ENCODE measurements around the gene LRRC8B.
"Not testable (repeated sequence)": the region's sequence is repeated elsewhere in the genome, so short reads cannot be mapped to it uniquely, and the experiment has no call there.

The LRRC8B gene

DNA sequence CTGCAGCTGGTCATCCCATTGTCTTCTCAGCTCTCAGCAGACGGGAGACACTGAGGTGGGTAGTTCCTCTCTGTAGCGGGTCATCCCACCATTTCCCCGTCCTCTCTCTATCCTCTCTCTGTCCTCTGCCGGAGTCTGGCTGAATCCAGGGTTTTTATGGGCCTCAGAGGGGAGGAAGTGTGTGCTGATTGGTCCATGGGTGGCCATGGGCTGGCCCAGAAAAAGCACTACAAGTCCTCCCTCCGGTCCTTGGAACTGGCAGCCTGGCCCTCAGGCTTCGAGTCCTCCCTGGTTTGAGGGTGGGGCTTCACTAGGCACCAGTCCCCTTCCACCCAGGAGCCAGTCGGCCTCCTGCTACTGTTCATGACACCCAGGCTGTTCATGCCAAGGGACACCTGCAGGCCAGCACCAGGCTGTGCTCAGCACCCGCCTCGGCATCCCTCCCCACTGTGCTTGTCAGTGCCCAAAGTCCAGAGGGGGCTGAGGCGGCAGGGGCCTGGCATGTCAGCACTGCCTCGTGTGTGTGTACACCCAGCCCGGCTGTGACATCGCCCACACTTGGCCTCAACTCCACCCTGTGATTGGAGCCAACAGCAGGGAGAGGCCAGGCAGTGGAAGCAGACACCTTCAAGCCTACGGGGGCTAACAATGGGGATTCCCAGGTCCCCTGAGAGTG lies 85.3 kb downstream of the LRRC8B start:
- no peak for DNase-seq

DNA sequence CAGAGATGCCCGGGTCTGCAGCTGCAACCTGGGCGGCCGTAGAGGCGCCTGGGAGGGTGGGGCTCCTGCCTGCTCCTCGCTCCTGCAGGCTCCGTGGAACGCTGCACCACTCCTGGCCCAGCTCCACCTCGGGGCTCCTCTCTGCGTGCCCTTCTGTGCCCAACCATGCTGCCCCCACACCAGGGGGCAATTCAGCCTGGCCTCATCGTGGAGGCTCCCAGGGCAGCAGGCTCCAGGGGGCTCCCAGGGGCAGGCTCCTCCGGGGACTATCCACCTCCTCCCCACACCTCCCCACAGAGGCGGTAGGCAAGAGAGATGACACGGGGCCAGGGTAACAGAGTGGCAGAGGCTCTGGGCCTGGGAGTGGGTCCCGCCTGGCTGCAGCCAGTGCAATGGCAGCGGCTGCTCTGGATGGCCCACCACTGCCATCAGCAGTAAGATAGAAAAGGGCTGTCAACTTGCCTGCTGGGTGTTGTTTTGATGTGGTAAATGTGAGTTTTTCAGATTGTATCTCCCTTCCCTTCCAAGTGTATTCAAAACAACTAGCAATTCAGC lies 85.9 kb downstream of the LRRC8B start:
- DNase-seq = no peak

- no peak for DNase-seq
Observed at GRCh38 chr1:89611721-89612120, 87.1 kb downstream of the LRRC8B start.

GRCh38 chr1:89613928-89614327 lies 89.3 kb downstream of the LRRC8B start:
- DNase-seq = no peak

DNA sequence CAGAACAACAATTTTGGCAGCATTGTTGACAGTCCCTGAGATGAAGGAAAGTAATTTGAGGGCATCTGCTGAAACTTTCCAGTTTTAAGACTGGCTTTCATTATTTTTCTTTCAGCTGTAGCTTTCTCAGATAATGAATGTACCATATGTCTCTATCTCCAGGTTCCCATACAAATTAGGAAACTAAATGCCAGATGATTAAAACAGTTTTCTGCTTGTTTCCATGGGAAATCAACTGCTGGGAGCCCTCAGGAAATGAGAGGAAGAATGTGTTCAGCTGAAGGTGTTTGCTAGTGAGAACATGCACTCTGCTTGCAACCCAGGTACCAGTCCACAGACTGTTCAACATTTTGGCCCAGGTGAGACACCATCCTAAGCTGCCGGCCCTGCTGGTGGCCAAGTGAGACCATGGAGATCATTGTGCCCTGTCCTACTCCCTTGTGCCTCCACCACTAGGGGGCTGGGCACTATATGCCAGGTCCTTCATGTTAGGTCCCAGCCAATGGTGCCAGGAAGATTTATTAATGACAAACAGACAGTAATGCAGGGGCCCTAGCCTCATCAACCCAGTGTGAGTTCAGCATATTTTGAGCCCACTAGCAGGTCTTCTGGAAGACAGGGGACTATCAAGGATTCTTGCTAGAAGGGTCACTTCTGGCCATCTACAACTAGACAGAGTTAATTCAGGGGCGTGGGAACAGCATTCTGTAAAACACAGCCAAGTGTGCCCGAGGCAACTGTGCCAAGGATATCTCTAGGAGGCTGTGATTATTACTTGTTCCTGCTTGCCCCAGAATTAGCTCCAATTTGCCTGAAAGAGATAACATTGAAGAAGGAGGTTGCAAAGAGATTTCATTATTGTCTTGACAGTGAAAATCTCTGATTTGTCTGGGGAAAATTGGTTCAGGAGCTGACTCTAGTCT lies 91.3 kb downstream of the LRRC8B start:
- DNase-seq = no peak

- no peak for DNase-seq
Observed at GRCh38 chr1:89616844-89617627, 92.4 kb downstream of the LRRC8B start.

DNA sequence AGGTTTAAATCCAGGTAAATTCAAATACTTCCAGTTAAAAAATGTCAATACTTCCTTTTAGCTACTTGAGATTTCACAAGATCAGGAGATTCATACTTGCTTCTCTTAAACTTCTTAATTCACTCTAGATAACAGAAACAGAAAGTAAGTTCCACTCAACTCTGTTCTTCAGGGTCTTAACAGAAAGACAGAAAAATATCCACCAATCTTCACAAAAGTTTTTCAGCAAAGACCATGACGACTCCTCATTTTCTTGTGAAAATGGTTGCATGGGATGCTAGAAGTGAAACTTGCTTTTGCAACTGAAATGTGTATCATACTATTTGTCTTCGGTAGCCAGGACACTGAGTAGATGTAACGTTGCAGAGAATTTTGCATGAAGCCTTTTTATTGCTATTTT lies 96.0 kb downstream of the LRRC8B start:
- DNase-seq = no peak

DNA sequence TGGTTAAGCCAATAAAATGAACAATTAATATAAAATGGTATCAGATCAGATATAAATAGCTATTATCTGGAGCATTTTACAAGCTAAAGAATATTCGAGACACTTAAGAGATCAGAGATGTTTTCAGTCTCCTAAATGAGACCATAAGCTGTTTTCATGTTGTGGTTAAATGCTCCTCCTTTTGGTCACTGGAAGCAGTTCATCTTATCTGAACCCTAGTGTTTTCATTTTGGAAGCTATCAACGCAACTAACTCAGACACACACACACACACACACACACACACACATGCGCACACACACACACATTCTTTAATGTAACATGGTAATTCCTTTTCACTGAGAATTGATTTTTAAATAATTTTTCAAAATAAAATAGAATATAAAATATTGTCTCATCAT lies 98.3 kb downstream of the LRRC8B start:
- DNase-seq = no peak

DNA sequence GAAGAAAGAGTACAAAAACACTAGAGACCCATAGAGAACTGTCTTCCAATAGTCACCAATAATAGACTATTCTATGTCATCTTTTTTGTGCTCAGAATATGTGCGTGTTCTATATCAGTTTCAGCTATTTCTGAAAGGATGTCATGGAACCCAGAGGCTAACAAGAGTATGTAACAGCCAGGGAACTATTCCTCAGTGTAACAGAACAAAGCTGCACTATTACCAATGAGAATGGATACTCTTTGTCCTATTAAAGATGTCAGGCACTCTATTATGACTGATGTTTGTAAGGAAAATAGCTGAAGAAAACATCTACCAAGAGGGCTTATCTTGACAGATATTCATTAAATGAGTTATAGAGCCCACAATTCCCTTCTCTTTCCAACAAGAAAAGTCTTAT lies 99.7 kb downstream of the LRRC8B start:
- DNase-seq = no peak

DNA sequence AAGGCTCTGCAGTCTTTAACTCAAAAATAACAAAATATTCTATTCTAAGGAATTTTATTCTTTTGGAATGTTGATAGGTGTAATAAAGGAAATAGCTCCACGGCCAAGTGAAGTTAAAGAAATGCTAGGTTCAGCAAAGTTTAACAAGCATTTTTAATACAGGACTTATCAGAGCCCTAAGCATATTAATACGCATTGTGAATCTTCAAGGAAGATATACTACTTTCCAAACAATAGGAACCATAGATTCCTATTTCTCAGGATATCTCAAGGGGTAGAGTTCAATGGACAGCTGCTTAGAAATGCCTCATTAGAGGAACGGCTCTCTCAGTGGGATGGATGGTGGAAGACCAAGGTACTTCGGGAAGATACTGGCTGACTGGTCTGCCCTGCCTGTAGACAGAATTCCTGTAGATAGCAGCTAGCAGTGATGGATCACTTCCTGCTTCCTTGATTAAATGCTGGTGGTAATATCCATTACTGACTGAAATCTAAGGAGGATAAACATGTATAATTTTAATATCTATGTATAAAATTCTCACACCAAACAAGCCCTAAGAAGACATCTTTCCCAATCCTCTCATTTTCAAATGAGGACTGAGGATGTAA lies 100.2 kb downstream of the LRRC8B start:
- no peak for DNase-seq

GRCh38 chr1:89627596-89627962 lies 103.0 kb downstream of the LRRC8B start:
- DNase-seq = no peak

GRCh38 chr1:89629146-89629545 lies 104.5 kb downstream of the LRRC8B start:
- DNase-seq = no peak

GRCh38 chr1:89629600-89629999 lies 105.0 kb downstream of the LRRC8B start:
- not testable (repeated sequence) for DNase-seq

- no peak for DNase-seq
Observed at GRCh38 chr1:89630048-89630447, 105.4 kb downstream of the LRRC8B start.

DNA sequence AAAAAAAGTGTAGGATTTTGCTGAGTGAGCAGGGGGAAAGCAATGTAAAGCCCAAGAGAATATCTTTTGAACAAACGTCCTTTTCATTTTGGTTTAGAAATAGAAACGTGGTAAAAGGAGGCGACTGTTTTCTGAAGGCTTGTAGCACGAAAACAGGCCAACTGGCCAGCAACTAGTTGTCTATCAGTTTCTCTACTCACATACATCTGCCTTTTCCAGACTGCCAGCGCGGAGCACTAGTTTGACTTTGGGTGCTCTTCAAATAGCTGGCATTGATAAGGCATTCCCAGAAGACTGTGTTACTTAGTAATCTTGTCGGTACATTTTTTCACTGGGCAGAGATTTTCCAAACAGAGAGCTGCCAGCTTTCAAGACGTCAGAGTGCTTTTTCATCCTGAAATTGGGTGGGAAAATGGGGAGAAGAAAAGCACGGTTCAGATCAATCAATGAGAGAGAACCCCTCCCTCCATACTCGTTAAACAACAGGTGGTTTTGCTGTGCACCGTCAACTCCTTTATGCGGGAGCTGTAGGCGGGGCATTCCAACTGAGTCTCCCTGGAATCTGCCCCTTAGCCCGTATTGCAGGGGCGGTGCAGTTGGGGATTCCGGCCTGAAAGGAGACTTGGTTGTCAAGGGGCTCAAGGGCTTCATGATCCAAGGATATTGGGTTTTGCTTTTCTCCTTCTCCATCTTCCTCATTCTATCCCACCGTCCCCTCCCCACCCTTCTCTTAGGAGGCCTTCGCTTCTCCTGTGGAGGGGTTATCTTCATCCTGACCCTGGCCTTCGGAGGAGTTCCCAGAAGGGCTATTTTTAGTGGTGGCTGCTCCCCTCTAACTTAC lies 107.4 kb downstream of the LRRC8B start:
- no peak for DNase-seq

- DNase-seq = peak; percentile 26
Observed at GRCh38 chr1:89632657-89633247, 108.1 kb downstream of the LRRC8B start, which contains the start of gene LRRC8C. Gene LRRC8C, plus strand, starts transcription at chr1:89633120. Its CDS starts 53,354 bp downstream, at chr1:89686474.

GRCh38 chr1:89633248-89633799 lies 108.7 kb downstream of the LRRC8B start:
- DNase-seq = peak; percentile 26

- no peak for DNase-seq
Observed at GRCh38 chr1:89633800-89634625, 109.4 kb downstream of the LRRC8B start.

DNA sequence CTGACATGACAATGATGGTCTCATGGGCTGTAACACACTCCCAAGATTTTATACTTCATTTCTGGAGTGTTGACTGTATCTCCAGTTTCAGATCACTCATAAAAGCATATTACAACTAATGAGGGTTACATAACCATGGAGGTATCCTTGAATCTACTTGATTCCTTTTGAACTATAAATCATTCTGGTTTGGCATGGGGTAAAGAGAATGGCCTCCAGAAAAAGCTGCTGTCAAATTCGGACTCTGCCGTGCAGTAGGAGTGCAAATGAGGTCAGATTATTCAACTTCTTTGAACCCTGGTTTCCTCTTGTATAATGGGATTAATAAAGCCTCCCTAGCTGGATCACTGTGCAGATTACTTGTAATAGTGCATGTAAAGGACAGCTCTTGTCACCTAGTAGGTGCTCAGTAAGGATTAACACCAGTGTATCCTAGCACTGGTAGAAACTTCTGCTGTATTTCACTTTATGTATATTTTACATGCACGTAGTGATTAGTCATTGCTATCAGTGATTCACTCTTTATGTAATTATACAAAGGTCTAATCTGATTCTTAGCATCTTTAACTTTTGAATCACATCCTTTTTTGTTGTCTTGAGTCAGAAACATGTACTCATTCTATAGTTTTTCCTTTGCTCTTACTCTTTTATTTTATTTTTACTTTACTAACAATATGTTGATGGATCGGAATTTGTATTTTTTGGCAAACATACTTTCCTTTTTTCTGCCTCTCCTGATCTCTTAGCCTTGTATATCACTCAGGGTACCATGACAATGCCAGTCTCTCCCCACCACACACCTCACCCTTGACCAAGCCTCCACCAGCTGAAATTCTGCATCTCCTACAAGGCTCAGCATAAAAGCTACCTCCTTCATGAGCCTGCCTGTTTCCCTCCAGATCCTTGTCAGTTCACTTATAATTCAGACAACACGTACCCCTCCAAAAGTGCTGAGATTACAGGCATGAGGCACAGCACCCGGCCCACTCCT lies 111.5 kb downstream of the LRRC8B start:
- DNase-seq = no peak
